CD8-positive, alpha-beta memory T cell (primary cell): ENCODE measurements around the gene TMEM190. TPM values are rescaled to one million over a fixed set of nuclear protein-coding genes. Genes with fewer than 3 reads are reported as not detected.
A peak's percentile ranks its signal among the peaks of the same experiment; 100 is the strongest.
"Not testable (repeated sequence)": the region's sequence is repeated elsewhere in the genome, so short reads cannot be mapped to it uniquely, and the experiment has no call there.

ENCODE experiments used
- CTCF ChIA-PET: fragments of 350-600 bp; sonication (Branson Sonifier 250); formaldehyde crosslinking; loops from one replicate; lab custom pipeline; 2021; ENCODE audit warnings: antibody characterized with exemption; lab: Charles Lee
- POLR2A ChIA-PET: fragments of 350-600 bp; sonication (Branson Sonifier 250); formaldehyde crosslinking; loops from one replicate; lab custom pipeline; 2021; ENCODE audit warnings: antibody characterized with exemption; lab: Charles Lee
- DNase-seq, 5 donors: peaks; one replicate each; pipeline versions ENCODE4 v3.0.0 to v3.0.0-alpha.2; 2020 to 2022; ENCODE audit warnings: mixed read lengths in 1 of 5
- H3K27ac ChIP-seq: one replicate; pipeline ENCODE4 v1.7.0; 2013; ENCODE audit warnings: low read depth, mild to moderate bottlenecking, low read length, moderate library complexity
- H3K27me3 ChIP-seq: 2 replicates; pipeline ENCODE4 v1.7.0; 2013; ENCODE audit warnings: low read length, mild to moderate bottlenecking; ENCODE audit not compliant: insufficient read depth, poor library complexity, severe bottlenecking
- H3K36me3 ChIP-seq: 2 replicates; pipeline ENCODE4 v1.7.0; 2013; ENCODE audit warnings: mild to moderate bottlenecking, low read length, moderate library complexity; ENCODE audit not compliant: insufficient read depth
- H3K4me1 ChIP-seq: 2 replicates; pipeline ENCODE4 v1.7.0; 2013; ENCODE audit warnings: mild to moderate bottlenecking, low read length, moderate library complexity; ENCODE audit not compliant: insufficient read depth
- H3K4me3 ChIP-seq: 2 replicates; pipeline ENCODE4 v1.7.0; 2013; ENCODE audit warnings: mild to moderate bottlenecking, low read length
- H3K9me3 ChIP-seq: 2 replicates; pipeline ENCODE4 v1.7.0; 2013; ENCODE audit warnings: mild to moderate bottlenecking, low read length
- H3K27ac Mint-ChIP-seq, 8 donors: one replicate each; pipeline ENCODE4 v1.8.0; 2020 to 2021; ENCODE audit warnings: mixed read lengths in 8 of 8, mild to moderate bottlenecking in 6 of 8, inconsistent platforms in 3 of 8, moderate library complexity in 3 of 8
- H3K27me3 Mint-ChIP-seq, 2 donors: one replicate each; pipeline ENCODE4 v1.8.0; 2020 to 2021; ENCODE audit warnings: mixed read lengths in 2 of 2, mild to moderate bottlenecking in 1 of 2, moderate library complexity in 1 of 2
- H3K36me3 Mint-ChIP-seq, 3 donors: one replicate each; pipeline ENCODE4 v1.8.0; 2020 to 2021; ENCODE audit warnings: mixed read lengths in 3 of 3, inconsistent platforms in 1 of 3, mild to moderate bottlenecking in 1 of 3
- H3K4me1 Mint-ChIP-seq, 3 donors: one replicate each; pipeline ENCODE4 v1.8.0; 2020 to 2021; ENCODE audit warnings: mixed read lengths in 3 of 3, inconsistent platforms in 1 of 3, mild to moderate bottlenecking in 1 of 3
- H3K4me3 Mint-ChIP-seq, 7 donors: one replicate each; pipeline ENCODE4 v1.8.0; 2020 to 2021; ENCODE audit warnings: mixed read lengths in 7 of 7, mild to moderate bottlenecking in 6 of 7, moderate library complexity in 4 of 7, inconsistent platforms in 2 of 7
- H3K9me3 Mint-ChIP-seq, 5 donors: one replicate each; pipeline ENCODE4 v1.8.0; 2020 to 2022; ENCODE audit warnings: mixed read lengths in 5 of 5, mild to moderate bottlenecking in 3 of 5, moderate library complexity in 2 of 5, inconsistent platforms in 1 of 5
- polyA plus RNA-seq: library from polyadenylated mRNA; unstranded; fragments of 300-500 nt; fragmentation: Illumina TruSeq; gene quantifications from one replicate; pipeline ENCODE4 v1.2.3, GENCODE V29; 2021
- total RNA-seq, 2 experiments: library from RNA; stranded (reverse); gene quantifications; one replicate each; pipeline ENCODE4 v1.2.3, GENCODE V29; 2021

TMEM190 gene
- total and polyA plus RNA-seq, 3 experiments from 2014 or later = not detected

DNA sequence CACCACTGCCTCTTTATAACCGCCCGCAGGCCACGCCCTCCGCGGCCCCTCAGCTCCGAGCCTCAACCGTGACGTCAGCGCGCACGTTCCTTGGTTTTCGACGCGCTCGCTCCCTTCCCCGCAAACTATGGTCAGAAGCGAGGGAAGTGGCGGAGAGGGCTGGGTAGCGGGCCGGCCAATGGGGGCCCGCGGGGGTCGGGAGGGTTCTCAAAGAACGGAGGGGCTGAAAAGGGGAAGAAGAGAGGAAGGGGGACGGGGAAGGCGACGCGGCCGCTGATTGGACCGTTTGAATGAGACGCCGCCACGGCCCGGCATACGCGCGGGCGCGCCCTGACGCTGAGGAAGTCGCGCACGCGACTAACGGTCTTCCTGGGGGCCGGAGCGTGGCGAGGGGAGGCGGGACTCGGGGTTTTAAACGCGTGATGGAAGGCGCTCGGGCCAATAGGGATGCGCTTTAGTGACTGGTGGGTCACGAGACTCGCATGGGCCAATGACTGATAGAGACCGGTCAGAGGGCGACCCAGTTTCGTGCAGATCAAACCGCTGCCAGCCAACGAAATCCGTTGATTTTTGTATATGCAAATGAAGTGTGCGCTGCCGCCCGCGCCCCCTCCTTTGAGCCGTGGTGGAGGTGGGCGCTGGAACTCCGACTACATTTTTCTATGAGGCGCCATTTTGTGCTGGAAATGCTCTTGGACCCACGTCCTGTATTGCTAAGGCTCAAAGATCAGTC, 31.3 kb downstream of the TMEM190 start:
- H3K27me3 Mint-ChIP-seq = peaks cover 0 to 2% of the 10 kb centered on the region in 2 donors
- H3K27ac Mint-ChIP-seq = peak overlapping the region; percentile 98 to 100 (median 99)
- no peaks in the 10 kb centered on the region for H3K9me3 ChIP-seq
- H3K27me3 ChIP-seq = no peaks in the 10 kb centered on the region
- peaks cover 16% of the 10 kb centered on the region for H3K36me3 ChIP-seq
- H3K4me1 ChIP-seq = peaks cover 22% of the 10 kb centered on the region
- H3K27ac ChIP-seq = peak overlapping the region; percentile 99
- ChIA-PET POLR2A (interaction anchor here (0.6 to 2.8 kb wide), 19 partner anchors 8 to 345 kb away, joined by 3 to 20 read pairs (median 7); partner anchors contain the start of genes FIZ1, HSPBP1, ISOC2 and KMT5C), CTCF (no interaction called here)
- peaks cover 29 to 41% (median 38%) of the 10 kb centered on the region in 3 donors for H3K4me1 Mint-ChIP-seq
- peak; percentile 96 to 98 (median 98) for DNase-seq
- peak overlapping the region; percentile 89 to 96 (median 94) for H3K4me3 Mint-ChIP-seq
- H3K4me3 ChIP-seq = peak overlapping the region; percentile 79
- H3K36me3 Mint-ChIP-seq = peaks cover 8 to 38% (median 22%) of the 10 kb centered on the region in 3 donors
- peaks cover 0 to 4% (median 0%) of the 10 kb centered on the region in 5 donors for H3K9me3 Mint-ChIP-seq

DNA sequence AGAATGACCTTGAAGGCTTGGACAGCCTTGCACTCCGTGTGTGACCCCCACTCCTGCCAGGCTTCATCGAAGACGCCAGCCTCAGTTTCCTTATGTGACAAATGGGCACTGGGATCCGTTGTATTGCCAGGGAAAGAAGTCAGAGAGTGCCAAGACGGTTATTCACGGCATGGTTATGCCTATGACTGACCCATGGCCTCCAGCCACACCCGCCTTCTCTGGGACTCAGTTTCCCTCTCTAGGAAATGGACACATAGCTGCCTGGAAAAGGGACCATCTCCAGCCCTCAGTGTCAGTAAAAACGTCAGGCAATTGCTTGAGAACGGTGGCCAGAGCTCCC, 31.9 kb downstream of the TMEM190 start:
- Mint-ChIP-seq H3K27ac (peak overlapping the region; percentile 98 to 100 (median 99)), H3K27me3 (peaks cover 0 to 2% of the 10 kb centered on the region in 2 donors), H3K9me3 (peaks cover 0 to 4% (median 0%) of the 10 kb centered on the region in 5 donors), H3K4me1 (peaks cover 27 to 38% (median 33%) of the 10 kb centered on the region in 3 donors), H3K36me3 (peaks cover 7 to 33% (median 22%) of the 10 kb centered on the region in 3 donors), H3K4me3 (peak overlapping the region; percentile 89 to 96 (median 94))
- ChIA-PET POLR2A (interaction anchor here (0.6 to 1.7 kb wide), 4 partner anchors 9 to 231 kb away, joined by 3 to 6 read pairs (median 4); partner anchors contain the start of genes KMT5C and ZNF628), CTCF (interaction anchor here (1.3 to 1.6 kb wide), 2 partner anchors 10 to 45 kb away, joined by 5 read pairs; no protein-coding TSS in a partner anchor)
- no peak for DNase-seq
- Histone ChIP-seq H3K27ac (peak overlapping the region; percentile 99), H3K4me1 (peaks cover 22% of the 10 kb centered on the region), H3K36me3 (peaks cover 11% of the 10 kb centered on the region), H3K27me3 (no peaks in the 10 kb centered on the region), H3K4me3 (peak overlapping the region; percentile 79), H3K9me3 (no peaks in the 10 kb centered on the region)

DNA sequence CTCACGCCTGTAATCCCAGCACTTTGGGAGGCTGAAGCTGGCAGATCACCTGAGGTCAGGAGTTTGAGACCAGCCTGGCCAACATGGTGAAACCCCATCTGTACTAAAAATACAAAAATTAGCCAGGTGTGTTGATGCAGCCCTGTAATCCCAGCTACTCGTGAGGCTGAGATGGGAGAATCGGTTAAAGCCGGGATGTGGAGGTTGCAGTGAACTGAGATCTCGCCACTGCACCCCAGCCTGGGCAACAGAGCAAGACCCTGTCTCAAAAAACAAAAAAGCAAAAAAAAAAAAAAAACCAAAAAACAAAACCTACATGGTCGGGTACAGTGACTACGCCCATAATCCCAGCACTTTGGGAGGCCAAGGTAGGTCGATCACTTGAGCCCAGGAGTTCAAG, 32.6 kb downstream of the TMEM190 start:
- H3K4me3 Mint-ChIP-seq = peak overlapping the region in 6 of 7 donors; percentile 49 to 89 (median 70)

DNA sequence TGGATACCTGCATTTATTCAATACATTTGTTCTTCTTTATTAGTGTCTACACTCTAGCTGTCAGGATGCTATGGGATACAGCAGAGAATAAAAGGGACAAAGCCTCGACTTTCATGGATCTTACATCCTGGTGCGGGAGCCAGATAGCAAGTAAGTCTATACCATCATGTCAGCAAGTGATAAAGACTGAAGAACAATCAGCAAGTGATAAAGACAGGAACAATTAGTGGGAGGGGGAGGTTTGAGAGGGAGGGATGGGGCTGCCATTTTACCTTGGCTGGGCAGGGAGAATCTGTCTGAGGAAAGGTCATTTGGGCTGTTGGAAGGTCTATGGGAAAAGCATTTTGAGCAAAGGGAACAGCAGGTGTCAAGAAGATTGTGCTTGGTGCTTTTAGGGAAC, 33.5 kb downstream of the TMEM190 start:
- Histone ChIP-seq H3K27ac (no peak overlapping the region), H3K27me3 (no peaks in the 10 kb centered on the region), H3K4me3 (no peak overlapping the region), H3K4me1 (peaks cover 22% of the 10 kb centered on the region), H3K9me3 (no peaks in the 10 kb centered on the region), H3K36me3 (no peaks in the 10 kb centered on the region)
- CTCF ChIA-PET = no interaction called here
- POLR2A ChIA-PET = no interaction called here
- Mint-ChIP-seq H3K9me3 (peaks cover 0 to 4% (median 0%) of the 10 kb centered on the region in 5 donors), H3K4me1 (peaks cover 27 to 38% (median 33%) of the 10 kb centered on the region in 3 donors), H3K27me3 (peaks cover 2% of the 10 kb centered on the region in 2 donors), H3K27ac (peak overlapping the region in 2 of 8 donors; percentile 80 to 99), H3K36me3 (peaks cover 7 to 22% (median 22%) of the 10 kb centered on the region in 3 donors), H3K4me3 (peak overlapping the region in 4 of 7 donors; percentile 15 to 82 (median 42))
- DNase-seq = no peak

More for the DNA sequence above, 32.6 kb downstream of the TMEM190 start:
- Mint-ChIP-seq H3K36me3 (peaks cover 7 to 27% (median 22%) of the 10 kb centered on the region in 3 donors), H3K4me1 (peaks cover 27 to 38% (median 33%) of the 10 kb centered on the region in 3 donors), H3K27ac (peak overlapping the region; percentile 70 to 100 (median 98))
- ChIA-PET POLR2A (interaction anchor here (0.6 to 1.7 kb wide), 3 partner anchors 67 to 230 kb away, joined by 4 to 6 read pairs (median 4); partner anchors contain the start of genes KMT5C and ZNF628), CTCF (interaction anchor here (1.2 to 1.6 kb wide), 3 partner anchors 9 to 58 kb away, joined by 3 to 5 read pairs (median 5); no protein-coding TSS in a partner anchor)
- DNase-seq, H3K9me3 ChIP-seq, H3K36me3 ChIP-seq, H3K4me3 ChIP-seq, H3K27ac ChIP-seq, H3K27me3 Mint-ChIP-seq, H3K9me3 Mint-ChIP-seq, H3K27me3 ChIP-seq: not testable (repeated sequence)
- H3K4me1 ChIP-seq = peaks cover 22% of the 10 kb centered on the region

GRCh38 chr19:55418185-55418584, 41.6 kb downstream of the TMEM190 start:
- Mint-ChIP-seq H3K4me3 (no peak overlapping the region), H3K27me3 (peaks cover 2 to 13% of the 10 kb centered on the region in 2 donors), H3K4me1 (peaks cover 6 to 25% (median 22%) of the 10 kb centered on the region in 3 donors), H3K36me3 (no peaks in the 10 kb centered on the region), H3K27ac (peak overlapping the region in 2 of 8 donors; percentile 7 to 77), H3K9me3 (no peaks in the 10 kb centered on the region)
- DNase-seq = peak; percentile 29 to 70 (median 42)
- Histone ChIP-seq H3K27ac (no peak overlapping the region), H3K9me3 (no peaks in the 10 kb centered on the region), H3K4me3 (no peak overlapping the region), H3K27me3 (no peaks in the 10 kb centered on the region), H3K36me3 (no peaks in the 10 kb centered on the region), H3K4me1 (peaks cover 26% of the 10 kb centered on the region)
- ChIA-PET POLR2A (interaction anchor here (0.5 to 0.7 kb wide), 2 partner anchors 126 to 277 kb away, joined by 3 to 5 read pairs; no protein-coding TSS in a partner anchor), CTCF (interaction anchor here (0.6 to 3.2 kb wide), 10 partner anchors 9 to 283 kb away, joined by 3 to 14 read pairs (median 4); no protein-coding TSS in a partner anchor)

GRCh38 chr19:55419103-55419502, 42.5 kb downstream of the TMEM190 start:
- H3K27ac Mint-ChIP-seq = no peak overlapping the region
- Histone ChIP-seq H3K27me3 (no peaks in the 10 kb centered on the region), H3K4me1 (peaks cover 26% of the 10 kb centered on the region), H3K4me3 (no peak overlapping the region), H3K36me3 (no peaks in the 10 kb centered on the region), H3K9me3 (no peaks in the 10 kb centered on the region), H3K27ac (no peak overlapping the region)
- no peaks in the 10 kb centered on the region for H3K9me3 Mint-ChIP-seq
- ChIA-PET POLR2A (interaction anchor here (0.7 kb wide), 1 partner anchor 127 kb away, joined by 5 read pairs; no protein-coding TSS in a partner anchor), CTCF (interaction anchor here (0.8 to 3.2 kb wide), 8 partner anchors 10 to 277 kb away, joined by 3 to 14 read pairs (median 4); no protein-coding TSS in a partner anchor)
- H3K4me3 Mint-ChIP-seq = no peak overlapping the region
- DNase-seq = no peak
- peaks cover 9 to 13% of the 10 kb centered on the region in 2 donors for H3K27me3 Mint-ChIP-seq
- peaks cover 6 to 25% (median 22%) of the 10 kb centered on the region in 3 donors for H3K4me1 Mint-ChIP-seq
- no peaks in the 10 kb centered on the region for H3K36me3 Mint-ChIP-seq

DNA sequence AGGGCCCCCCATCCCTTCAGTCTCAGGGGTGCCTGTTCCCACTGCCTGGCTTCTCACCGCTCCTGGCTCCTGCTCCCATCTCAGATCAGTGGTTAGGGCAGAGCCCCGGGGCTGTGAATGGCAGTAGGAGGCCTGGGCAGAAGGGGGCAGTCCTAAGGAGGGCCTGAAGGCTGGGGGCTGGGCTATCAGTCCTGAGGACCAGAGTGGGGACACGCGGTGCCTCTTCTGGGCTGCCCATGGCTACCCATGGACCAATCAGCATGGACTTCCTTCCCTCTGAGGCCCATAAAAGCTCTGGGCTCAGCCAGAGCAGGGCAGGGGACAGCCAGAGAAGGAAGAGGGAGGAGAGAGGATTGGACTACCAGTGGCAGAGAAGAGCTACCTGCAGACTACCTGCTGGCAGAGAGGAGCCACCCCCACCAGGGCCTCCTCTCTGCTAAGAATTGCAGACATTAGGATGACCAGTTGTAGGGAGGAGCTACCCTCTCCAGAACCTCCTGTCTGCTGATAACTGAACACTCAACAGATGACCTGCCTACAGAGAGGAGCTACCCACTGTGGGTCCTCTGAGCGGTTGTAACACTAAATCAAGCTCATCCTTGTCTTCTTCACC, 43.1 kb downstream of the TMEM190 start:
- peaks cover 26% of the 10 kb centered on the region for H3K4me1 ChIP-seq
- ChIA-PET CTCF (interaction anchor here (1.2 to 3.2 kb wide), 3 partner anchors 127 to 278 kb away, joined by 3 to 14 read pairs (median 5); no protein-coding TSS in a partner anchor), POLR2A (no interaction called here)
- no peak overlapping the region for H3K4me3 ChIP-seq
- H3K27me3 ChIP-seq = no peaks in the 10 kb centered on the region
- no peak overlapping the region for H3K27ac Mint-ChIP-seq
- H3K27me3 Mint-ChIP-seq = peaks cover 12 to 19% of the 10 kb centered on the region in 2 donors
- no peak for DNase-seq
- no peaks in the 10 kb centered on the region for H3K9me3 Mint-ChIP-seq
- H3K4me1 Mint-ChIP-seq = peaks cover 6 to 25% (median 22%) of the 10 kb centered on the region in 3 donors
- H3K36me3 ChIP-seq = no peaks in the 10 kb centered on the region
- H3K36me3 Mint-ChIP-seq = peaks cover 0 to under 1% (median 0%) of the 10 kb centered on the region in 3 donors
- H3K27ac ChIP-seq = no peak overlapping the region
- H3K9me3 ChIP-seq = no peaks in the 10 kb centered on the region
- H3K4me3 Mint-ChIP-seq = no peak overlapping the region
